SK-MEL-5 (cell line): ENCODE measurements around the gene DNM3. TPM values are rescaled to one million over a fixed set of nuclear protein-coding genes. Genes with fewer than 3 reads are reported as not detected.
A peak's percentile ranks its signal among the peaks of the same experiment; 100 is the strongest.

Experiments used
- DNase-seq: peaks from one replicate; pipeline ENCODE4 v3.0.0-alpha.2; 2016; ENCODE audit warnings: low read depth, low spot score
- in situ Hi-C: cut with HindIII; loops from 2 replicates; pipeline ENCODE4 v1.10.0; 2016; ENCODE audit warnings: low sequenced_read_pairs, high pct_unique_total_duplicates, low pct_unique_long_range_greater_than_20kb
- small RNA-seq, 2 experiments: library from RNA; depleted of rRNA; stranded (forward); fragments of <200 nt; gene quantifications; one replicate each; pipeline ENCODE3, GENCODE V24; 2014
- total RNA-seq: library from RNA; depleted of rRNA; stranded (reverse); fragments of >200 nt; shearing (Covaris generic); gene quantifications from 2 replicates; pipeline ENCODE4 v1.2.3, GENCODE V29; 2014; rRNA removed

The DNM3 gene
- total RNA-seq, 1 experiment from 2014 or later: 0.79 TPM

- in situ Hi-C loops: loop anchor here (25.0 kb wide), 1 partner anchor 262 kb away; no protein-coding TSS in a partner anchor
- DNase-seq: peak; percentile 86
Measured at GRCh38 chr1:172449585-172450523, 608.6 kb downstream of the DNM3 start.

- no peak for DNase-seq
- in situ Hi-C loops: no loop called here
Measured at GRCh38 chr1:172450524-172450885, 609.2 kb downstream of the DNM3 start.

- no peak for DNase-seq
- in situ Hi-C loops: no loop called here
Measured at GRCh38 chr1:172451002-172451443, 609.7 kb downstream of the DNM3 start.

- in situ Hi-C loops: no loop called here
- no peak for DNase-seq
Measured at GRCh38 chr1:172452536-172453152, 611.3 kb downstream of the DNM3 start.

- in situ Hi-C loops: no loop called here
- no peak for DNase-seq
Measured at GRCh38 chr1:172453153-172453545, 611.9 kb downstream of the DNM3 start.

GRCh38 chr1:172453607-172454006 lies 612.3 kb downstream of the DNM3 start:
- DNase-seq: no peak
- in situ Hi-C loops: no loop called here

- in situ Hi-C loops: no loop called here
- DNase-seq: no peak
Measured at GRCh38 chr1:172455451-172455850, 614.2 kb downstream of the DNM3 start.

GRCh38 chr1:172456344-172456769 lies 615.1 kb downstream of the DNM3 start:
- in situ Hi-C loops: no loop called here
- no peak for DNase-seq

- DNase-seq: no peak
- in situ Hi-C loops: no loop called here
Measured at GRCh38 chr1:172457479-172458130, 616.3 kb downstream of the DNM3 start.

GRCh38 chr1:172460177-172460576 lies 618.9 kb downstream of the DNM3 start:
- DNase-seq: no peak

GRCh38 chr1:172460887-172461315 lies 619.6 kb downstream of the DNM3 start:
- no peak for DNase-seq
- in situ Hi-C loops: no loop called here

More at GRCh38 chr1:172460177-172460576, 618.9 kb downstream of the DNM3 start:
- in situ Hi-C loops: no loop called here

Small RNA genes within 50 kb of the gene (small RNA-seq; reads per million reads assigned to genes)
- gene MIR199A2: 0 reads per million in 2 experiments
- 0 reads per million in 2 experiments for gene RNU6-157P

Other genes starting within 250 kb of the DNM3 start
- gene MYOCOS, start 219.3 kb upstream of the DNM3 start, total RNA-seq: not detected in 2 replicates
- gene MYOC, start 188.8 kb upstream of the DNM3 start, total RNA-seq: not detected in 2 replicates
- gene VAMP4, start 99.4 kb upstream of the DNM3 start, total RNA-seq: 5.5 and 6.8 TPM in 2 replicates
- 38.4 and 39.3 TPM in 2 replicates for gene METTL13, start 59.8 kb upstream of the DNM3 start, total RNA-seq